Lower leg skin (tissue), 4 donors: ENCODE results near the gene CARD11. TPM values are rescaled to one million over a fixed set of nuclear protein-coding genes. Genes with fewer than 3 reads are reported as not detected.

Experiments
- DNase-seq, 2 donors: peaks; one replicate each; pipeline ENCODE4 v3.0.0-alpha.2; 2019; ENCODE audit warnings: low spot score in 2 of 2
- H3K4me3 ChIP-seq: fragments of 200-600 bp; sonication (generic); 2 replicates; pipeline ENCODE4 v1.5.1; 2017; ENCODE audit warnings: mild to moderate bottlenecking, low read depth; ENCODE audit not compliant: poor library complexity, severe bottlenecking
- POLR2A ChIP-seq, 2 donors: fragments of 450-650 bp; IDR thresholded peaks; one replicate each; pipeline ENCODE4 v1.6.1; 2016 to 2017; ENCODE audit warnings: antibody characterized with exemption in 2 of 2, mild to moderate bottlenecking in 1 of 2, moderate library complexity in 1 of 2
- WGBS, 2 donors: methylation state at CpG; one replicate each; pipeline ENCODE4 v1.1.5; 2018; 5-methylcytosine and 5-hydroxymethylcytosine counted together
- intact Hi-C: fragments of 100-400 bp; cut with DNase I; formaldehyde crosslinking; loops from one replicate; pipeline ENCODE4 v1.15.0; 2023; ENCODE audit warnings: low total_unique reads
- total RNA-seq, 4 donors: library from RNA; depleted of rRNA; stranded (reverse); fragments of >200 nt; gene quantifications; one replicate each; pipeline ENCODE4 v1.1.0, GENCODE V29; 2016
- TF ChIP-seq, protein P1 (sequence below), 3 donors: fragments of 450-650 bp; IDR thresholded peaks; one replicate each; pipeline ENCODE4 v1.5.1; 2016; ENCODE audit warnings: antibody characterized with exemption in 3 of 3, mild to moderate bottlenecking in 3 of 3, moderate library complexity in 2 of 3

Gene CARD11
- total RNA-seq, 4 donors from 2014 or later, result 0.17 to 0.68 TPM; not detected in 2

GRCh38 chr7:3076163-3076562 lies 32.5 kb upstream of the CARD11 start:
- WGBS, 2 donors, result 73 to 86% methylated on average over 3 of the region's 3 CpGs
- intact Hi-C loops, result no loop called here
- DNase-seq, result no peak
- TF ChIP-seq, protein P1, sequence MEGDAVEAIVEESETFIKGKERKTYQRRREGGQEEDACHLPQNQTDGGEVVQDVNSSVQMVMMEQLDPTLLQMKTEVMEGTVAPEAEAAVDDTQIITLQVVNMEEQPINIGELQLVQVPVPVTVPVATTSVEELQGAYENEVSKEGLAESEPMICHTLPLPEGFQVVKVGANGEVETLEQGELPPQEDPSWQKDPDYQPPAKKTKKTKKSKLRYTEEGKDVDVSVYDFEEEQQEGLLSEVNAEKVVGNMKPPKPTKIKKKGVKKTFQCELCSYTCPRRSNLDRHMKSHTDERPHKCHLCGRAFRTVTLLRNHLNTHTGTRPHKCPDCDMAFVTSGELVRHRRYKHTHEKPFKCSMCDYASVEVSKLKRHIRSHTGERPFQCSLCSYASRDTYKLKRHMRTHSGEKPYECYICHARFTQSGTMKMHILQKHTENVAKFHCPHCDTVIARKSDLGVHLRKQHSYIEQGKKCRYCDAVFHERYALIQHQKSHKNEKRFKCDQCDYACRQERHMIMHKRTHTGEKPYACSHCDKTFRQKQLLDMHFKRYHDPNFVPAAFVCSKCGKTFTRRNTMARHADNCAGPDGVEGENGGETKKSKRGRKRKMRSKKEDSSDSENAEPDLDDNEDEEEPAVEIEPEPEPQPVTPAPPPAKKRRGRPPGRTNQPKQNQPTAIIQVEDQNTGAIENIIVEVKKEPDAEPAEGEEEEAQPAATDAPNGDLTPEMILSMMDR (IDR thresholded peaks at IDR 0.05), result no peak
- TF ChIP-seq POLR2A (IDR thresholded peaks at IDR 0.05), result no peak
- H3K4me3 ChIP-seq, result no peak overlapping the region

DNA sequence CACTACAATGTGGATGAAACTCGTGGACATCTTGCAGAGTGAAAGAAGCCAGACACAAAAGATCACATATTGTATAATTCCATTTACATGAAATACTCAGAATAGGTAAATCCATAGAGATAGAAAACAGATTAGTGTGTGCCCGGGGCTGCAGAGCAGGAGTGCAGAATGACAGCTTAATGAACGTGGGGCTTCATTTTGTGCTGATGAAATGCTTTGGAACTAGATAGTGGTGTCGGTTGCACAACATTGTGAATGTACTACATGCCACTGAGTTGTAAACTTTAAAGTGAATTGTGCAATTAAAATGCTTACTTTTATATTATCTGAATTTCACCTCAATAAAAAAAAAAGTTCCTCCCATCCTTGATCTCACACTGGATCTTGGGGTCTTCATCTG lies 31.8 kb upstream of the CARD11 start:
- TF ChIP-seq POLR2A (IDR thresholded peaks at IDR 0.05), result no peak
- TF ChIP-seq, protein P1 (IDR thresholded peaks at IDR 0.05), result no peak
- no peak overlapping the region for H3K4me3 ChIP-seq
- WGBS, 2 donors, result 77 to 79% methylated on average over 4 of the region's 4 CpGs
- intact Hi-C loops, result no loop called here
- DNase-seq, result no peak

GRCh38 chr7:3074459-3074821 lies 30.8 kb upstream of the CARD11 start:
- no peak overlapping the region for H3K4me3 ChIP-seq
- DNase-seq, result no peak
- intact Hi-C loops, result no loop called here
- 41 to 50% methylated on average over 4 of the region's 4 CpGs for WGBS, 2 donors
- TF ChIP-seq, protein P1 (IDR thresholded peaks at IDR 0.05), result no peak
- TF ChIP-seq POLR2A (IDR thresholded peaks at IDR 0.05), result no peak

- no peak overlapping the region for H3K4me3 ChIP-seq
- intact Hi-C loops, result no loop called here
- DNase-seq, result no peak
- WGBS, 2 donors, result 54 to 65% methylated on average over 6 of the region's 6 CpGs
- TF ChIP-seq POLR2A (IDR thresholded peaks at IDR 0.05), result no peak
Measured at GRCh38 chr7:3073763-3074458, 30.2 kb upstream of the CARD11 start.

DNA sequence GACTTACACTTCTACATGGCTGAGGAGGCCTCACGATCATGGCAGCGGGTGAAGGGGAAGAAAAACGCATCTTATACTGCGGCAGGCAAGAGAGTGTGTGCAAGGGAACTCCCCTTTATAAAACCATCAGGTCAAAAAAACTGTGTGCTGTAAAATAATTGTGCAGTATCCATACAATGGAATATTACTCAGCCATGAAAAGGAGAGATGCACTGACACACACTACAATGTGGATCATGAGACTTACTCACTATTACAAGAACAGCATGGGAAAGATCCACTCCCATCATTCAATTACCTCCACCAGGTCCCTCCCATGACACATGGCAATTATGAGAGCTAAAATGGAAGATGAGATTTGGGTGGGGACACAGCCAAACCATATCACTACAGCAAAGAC lies 27.2 kb upstream of the CARD11 start:
- intact Hi-C loops, result no loop called here
- WGBS, 2 donors, result 65 to 74% methylated on average over 4 of the region's 4 CpGs
- DNase-seq, result no peak
- H3K4me3 ChIP-seq, result no peak overlapping the region
- TF ChIP-seq POLR2A (IDR thresholded peaks at IDR 0.05), result no peak
- TF ChIP-seq, protein P1 (IDR thresholded peaks at IDR 0.05), result no peak

GRCh38 chr7:3069771-3070449 lies 26.2 kb upstream of the CARD11 start:
- intact Hi-C loops, result no loop called here
- DNase-seq, result no peak
- TF ChIP-seq POLR2A (IDR thresholded peaks at IDR 0.05), result no peak
- TF ChIP-seq, protein P1 (IDR thresholded peaks at IDR 0.05), result no peak
- 82 to 87% methylated on average over 10 of the region's 10 CpGs for WGBS, 2 donors
- no peak overlapping the region for H3K4me3 ChIP-seq
